KBM-7 (cell line): Measurements from ENCODE around the gene CD8A.

Experiments used
- DNase-seq: peaks from one replicate; pipeline ENCODE4 v3.0.0-alpha.2; 2015
- in situ Hi-C: fragments of 300-500 bp; cut with MboI; formaldehyde crosslinking; loops from 2 replicates; pipeline ENCODE4 v1.14.3; 2020; ENCODE audit warnings: low sequenced_read_pairs, low pct_unique_long_range_greater_than_20kb, mixed read lengths

The CD8A gene

DNA sequence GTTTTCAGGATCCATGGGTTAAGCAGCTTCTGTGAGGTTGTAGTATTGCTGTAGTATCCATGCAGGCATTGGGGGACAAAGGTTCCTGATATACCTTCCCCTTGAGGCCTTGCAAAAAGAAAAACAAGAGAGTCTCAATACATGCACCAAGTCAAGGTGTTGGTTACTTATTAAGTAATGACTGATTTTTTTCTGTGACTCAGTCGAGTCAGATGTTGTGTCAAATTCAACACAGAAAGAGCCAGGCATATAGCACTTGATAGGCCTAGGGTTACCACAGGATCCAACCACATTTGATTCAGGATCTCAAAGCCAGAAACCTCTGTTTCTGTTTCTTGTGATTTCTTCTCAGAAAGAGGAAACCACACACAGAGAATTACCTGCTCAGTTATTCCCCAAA is 24.9 kb upstream of the CD8A start:
- in situ Hi-C loops = no loop called here
- DNase-seq = no peak

DNA sequence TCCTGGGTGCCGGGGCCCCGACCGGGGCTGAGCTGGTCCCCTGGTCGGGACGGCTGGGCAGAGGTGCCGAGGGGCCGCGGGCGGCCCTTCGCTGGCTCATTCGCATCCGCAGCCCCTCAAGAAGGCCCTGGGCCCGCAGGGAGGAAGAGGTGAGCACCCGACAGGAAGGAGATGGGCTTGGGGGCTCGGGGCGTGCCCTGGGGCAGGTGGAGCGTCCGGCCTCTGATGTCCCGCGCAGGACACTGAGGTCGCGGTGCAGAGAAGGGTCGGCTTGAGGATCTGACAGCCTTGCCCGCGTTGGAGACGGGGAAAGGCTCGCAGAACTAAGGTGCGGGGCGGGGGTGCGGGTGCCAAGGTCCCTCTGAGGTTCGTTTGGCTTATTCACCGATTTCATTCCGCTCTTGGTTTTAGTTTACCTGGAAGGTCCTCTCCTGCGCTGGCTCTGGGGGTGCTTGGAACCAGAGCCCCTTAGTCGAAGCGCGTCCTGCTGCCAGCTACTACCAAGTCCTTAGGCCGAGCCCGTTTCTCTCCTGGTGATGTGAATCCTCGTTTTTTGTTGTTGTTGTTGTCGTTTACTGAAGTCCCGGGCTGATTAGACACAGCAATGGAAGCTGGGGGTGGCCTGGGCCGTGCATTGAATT is 18.9 kb upstream of the CD8A start:
- in situ Hi-C loops = no loop called here
- DNase-seq = no peak

DNA sequence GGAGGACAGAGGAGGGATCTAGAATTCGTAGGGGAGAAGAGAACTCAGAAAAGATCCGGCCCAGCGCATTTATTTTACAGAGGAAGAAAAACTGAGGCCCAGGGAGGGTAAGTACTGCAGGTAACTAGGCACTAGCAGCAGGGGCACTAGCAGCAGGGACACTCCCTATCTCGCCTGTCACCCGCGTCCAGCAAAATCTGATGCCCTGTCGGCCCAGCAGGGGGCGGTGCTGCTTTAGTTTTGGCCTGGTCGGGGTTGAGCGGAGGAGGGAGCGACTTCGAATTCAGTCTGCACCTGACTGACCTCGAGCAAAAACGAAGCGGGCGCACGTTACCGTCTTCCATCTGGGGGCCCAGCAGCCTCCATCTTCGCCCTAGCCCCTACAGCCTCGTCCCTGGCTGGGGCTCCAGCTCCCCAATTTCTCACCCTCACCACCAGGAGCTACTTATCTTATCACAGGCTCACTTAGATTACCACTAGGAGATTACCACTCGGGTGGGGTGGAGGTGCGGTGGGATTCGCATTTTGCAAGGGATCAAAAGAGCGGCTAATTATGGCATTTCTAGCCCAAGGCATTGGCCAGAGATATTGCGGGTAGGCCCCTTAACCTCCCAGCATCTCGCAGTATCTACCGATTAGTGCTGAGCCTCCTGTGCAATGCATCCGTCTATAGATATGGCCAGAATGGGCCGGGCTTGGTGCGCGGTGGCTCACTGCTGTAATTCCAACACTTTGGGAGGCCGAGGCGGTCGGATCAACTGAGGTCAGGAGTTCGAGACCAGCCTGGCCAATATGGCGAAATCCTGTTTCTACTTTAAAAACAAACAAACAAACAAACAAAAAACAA is 17.8 kb upstream of the CD8A start:
- in situ Hi-C loops = no loop called here
- peak; percentile 95 for DNase-seq

DNA sequence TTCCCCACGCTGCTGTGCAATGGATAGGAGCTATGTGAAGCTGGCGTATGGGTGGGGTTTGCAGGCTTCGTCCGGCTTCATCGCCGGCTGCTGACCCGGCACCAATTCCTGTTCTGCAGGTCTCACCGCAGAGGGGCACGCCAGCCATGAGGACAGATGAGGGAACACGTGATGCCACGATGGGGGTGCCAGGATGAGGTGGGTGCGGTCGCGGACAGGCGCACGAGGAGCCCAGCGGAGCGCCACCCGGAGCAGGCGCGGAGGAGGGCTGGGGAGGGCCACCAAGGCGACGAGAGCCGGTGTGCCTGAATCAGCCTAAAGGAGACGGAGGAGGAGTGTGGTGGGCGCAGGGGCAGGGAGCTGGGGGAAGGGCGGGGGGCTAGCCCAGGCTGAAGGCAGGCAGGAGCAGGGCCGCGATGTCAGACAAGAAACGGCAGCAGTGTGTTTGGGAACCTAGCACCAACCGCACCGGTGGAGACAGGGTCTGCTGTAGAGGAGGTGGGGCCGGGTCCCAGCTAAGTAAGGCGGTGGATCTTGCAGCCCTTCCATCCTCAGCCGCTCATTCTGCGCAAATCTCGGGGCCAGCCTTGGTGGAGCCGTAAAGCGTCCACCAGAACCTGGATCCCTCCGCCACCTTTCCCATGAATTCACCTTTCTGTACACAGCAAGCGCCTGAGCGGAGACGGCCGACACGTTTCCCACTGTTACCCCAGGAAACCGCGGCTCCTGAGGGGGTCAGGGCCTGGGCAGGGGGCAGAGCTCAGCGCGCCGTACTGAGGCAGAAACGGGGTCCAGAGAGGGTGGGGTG is 17.0 kb upstream of the CD8A start:
- DNase-seq = peak; percentile 47
- in situ Hi-C loops = no loop called here

DNA sequence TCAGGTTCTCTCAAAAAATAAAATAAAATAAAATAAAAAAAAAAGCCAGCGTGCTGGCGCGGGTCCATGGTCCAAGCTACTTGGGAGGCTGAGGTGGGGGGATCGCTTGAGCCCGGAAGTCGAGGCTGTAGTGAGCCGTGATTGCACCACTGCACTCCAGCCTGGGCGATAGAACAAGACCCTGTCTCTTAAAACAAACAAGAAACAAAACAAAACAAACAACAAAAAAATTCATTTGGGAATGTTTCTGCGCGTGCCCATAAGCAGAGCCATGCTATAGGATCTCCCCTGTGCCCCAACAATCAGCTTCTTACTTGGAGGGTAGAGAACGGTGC is 16.4 kb upstream of the CD8A start:
- in situ Hi-C loops = no loop called here
- DNase-seq = no peak

DNA sequence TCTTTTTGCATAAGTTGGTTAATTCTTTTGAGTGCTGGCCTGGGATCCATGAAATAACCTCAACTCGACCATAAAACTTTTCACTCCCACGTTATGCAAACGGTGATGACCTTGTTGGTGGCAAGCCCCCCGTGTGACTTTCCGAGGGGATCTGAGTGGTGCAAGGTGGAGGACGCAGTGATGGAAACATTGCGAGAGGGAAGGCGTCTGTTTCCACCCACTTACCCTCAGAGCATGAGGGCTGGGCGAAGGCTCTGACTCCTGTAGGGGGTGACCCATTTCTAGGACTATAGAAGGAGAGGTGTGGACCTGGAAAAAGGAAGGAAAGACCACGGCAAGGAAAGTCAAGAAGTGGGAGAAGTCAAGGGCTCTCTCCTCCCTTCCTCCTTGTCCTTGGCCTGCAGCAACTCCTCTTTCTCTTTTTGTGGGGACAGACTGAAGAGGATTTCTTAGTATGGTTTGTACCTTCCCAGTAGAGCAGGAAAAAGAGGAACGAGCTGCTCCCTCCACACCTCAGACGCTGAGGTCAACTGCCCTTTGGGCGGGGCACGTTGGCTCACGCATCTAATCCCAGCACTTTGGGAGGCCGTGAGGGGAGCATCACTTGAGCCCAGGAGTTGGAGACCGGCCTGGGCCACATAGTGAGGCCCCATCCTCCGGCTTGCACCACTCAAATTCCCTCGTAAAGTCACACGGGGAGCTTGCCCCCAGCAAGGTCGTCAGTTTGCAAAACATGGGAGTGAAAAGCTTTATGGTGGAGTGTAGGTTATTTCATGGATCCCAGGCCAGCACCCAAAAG is 15.5 kb upstream of the CD8A start:
- peak; percentile 19 for DNase-seq
- in situ Hi-C loops = no loop called here

DNA sequence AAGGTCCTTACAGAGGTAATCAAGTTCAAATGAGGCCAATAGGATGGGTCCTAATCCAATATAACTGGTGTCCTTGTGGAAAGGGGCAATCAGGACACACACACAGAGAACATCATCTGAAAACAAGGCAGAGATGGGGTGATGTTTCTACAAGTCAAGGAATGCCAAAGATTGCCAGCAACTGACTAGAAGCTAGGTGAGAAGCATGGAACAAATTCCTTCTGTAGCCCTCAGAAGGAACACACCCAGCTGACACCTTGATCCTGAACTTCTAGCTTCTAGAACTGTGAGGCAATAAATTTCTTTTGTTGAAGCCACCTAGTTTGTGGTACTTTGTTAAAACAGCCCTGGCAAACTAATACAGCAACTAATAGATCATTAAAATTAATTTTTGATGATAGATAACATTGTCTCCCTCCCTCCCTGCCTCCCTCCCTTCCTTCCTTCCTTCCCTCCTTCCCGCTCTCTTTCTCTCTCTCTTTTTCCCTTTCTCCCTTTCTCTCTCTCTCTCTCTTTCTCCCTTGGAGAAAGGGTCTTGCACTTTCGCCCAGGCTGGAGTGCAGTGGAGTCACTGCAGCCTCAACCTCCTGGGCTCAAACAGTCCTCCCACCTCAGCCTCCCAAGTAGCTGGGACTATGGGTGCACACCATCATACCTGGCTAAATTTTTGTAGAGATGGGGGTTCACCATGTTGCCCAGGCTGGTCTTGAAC is 10.3 kb upstream of the CD8A start:
- DNase-seq = no peak
- in situ Hi-C loops = no loop called here

DNA sequence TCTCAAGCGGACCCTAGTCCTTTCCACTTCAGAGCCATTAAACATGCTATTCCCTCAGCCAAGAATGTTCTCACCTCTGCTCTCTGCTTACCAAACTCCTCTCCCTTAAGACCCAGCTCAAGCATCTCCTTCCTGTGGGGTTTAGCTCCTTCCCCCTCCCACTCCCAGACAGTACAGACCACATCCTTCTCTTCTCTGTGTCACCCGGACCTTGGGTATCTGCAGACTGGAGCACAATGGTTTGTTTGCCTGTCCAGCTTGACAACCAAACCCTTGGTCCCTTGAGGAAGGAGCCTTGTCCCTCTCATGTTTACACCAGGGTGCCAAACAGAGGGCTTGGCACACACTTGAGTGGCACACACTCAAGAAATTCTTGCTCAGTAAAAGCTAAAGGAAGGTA is 4.1 kb upstream of the CD8A start:
- in situ Hi-C loops = no loop called here
- DNase-seq = no peak

DNA sequence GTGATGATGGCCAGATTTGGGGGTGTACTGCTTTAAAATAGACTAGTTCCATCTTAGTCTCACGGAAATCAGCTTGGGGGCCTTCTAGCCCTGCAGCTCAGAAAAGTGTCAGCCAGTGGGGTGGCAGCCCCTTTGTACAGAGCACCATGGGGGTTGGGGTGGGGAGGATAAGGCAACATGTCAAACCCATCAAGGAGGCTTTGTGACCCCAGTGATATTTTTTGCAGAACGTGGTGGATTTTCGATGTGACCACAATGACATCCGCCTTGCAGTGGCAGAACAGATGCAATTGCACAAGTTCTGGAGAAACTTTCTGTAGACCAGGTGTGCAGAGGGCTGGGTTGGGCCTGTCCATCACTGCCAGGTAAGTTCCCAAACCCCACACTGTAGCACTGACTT is 3.0 kb upstream of the CD8A start:
- in situ Hi-C loops = no loop called here

DNA sequence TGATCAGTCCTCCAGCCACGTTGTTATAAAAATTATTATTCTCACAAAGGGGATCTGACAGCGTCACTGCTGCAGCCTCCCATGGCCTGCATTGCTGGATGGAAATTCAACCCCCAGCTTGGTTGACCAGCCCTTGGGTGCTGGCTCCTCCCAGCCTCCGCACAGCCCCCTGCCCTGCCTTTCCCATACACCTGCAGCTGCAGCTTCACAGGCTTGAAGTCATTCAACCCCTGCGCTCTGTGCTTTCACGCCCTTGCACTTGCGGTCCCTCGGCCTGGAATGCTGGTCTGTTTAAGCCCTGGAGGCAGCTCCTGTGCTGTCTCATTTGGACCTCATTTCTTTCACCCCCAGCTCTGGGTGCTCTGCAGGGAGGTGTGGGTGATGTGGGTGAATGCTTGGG is 860 bp upstream of the CD8A start:
- in situ Hi-C loops = no loop called here
- no peak for DNase-seq

More for the DNA sequence above, 3.0 kb upstream of the CD8A start:
- DNase-seq = no peak

DNA sequence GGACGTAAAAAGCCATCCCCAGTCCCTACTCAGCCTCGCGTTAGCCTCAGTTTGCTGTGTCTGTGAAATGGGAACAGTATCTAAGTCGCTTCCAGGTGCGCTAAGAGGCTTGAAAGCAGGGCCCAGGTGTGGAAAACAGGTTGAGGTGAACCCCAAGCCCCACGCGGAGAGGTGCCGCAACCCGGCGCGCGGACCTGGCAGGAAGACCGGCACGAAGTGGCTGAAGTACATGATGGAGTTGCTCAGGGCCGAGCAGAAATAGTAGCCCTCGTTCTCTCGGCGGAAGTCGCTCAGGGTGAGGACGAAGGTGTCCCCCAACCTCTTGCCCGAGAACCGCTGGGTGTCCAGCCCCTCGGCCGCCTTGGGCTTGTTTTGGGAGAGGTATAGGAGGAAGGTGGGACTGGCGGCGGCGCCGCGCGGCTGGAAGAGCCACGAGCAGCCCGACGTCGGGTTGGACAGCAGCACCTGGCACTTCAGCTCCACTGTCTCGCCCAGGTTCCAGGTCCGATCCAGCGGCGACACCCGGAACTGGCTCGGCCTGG is 508 bp downstream of the CD8A start:
- in situ Hi-C loops = no loop called here
- no peak for DNase-seq

DNA sequence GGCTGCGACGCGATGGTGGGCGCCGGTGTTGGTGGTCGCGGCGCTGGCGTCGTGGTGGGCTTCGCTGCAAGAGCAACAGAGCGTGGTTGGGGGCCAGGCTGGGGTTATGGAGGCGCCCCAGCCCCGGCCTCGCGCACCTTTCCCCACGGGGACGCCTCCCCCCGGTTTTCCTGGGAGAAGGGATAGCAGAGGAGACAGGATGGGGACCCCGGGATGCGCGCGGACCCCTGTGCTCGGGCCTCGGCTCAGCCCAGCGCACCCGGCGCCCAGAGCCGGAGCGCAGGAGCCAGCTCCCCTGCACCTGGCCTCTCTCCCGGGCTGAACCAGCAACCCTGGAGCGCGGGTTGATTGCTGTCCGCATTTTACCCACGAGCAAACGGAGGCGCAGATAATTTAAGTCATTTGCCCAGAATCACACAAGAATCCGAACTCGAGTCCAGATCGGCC is 1.0 kb downstream of the CD8A start:
- in situ Hi-C loops = no loop called here
- DNase-seq = no peak

DNA sequence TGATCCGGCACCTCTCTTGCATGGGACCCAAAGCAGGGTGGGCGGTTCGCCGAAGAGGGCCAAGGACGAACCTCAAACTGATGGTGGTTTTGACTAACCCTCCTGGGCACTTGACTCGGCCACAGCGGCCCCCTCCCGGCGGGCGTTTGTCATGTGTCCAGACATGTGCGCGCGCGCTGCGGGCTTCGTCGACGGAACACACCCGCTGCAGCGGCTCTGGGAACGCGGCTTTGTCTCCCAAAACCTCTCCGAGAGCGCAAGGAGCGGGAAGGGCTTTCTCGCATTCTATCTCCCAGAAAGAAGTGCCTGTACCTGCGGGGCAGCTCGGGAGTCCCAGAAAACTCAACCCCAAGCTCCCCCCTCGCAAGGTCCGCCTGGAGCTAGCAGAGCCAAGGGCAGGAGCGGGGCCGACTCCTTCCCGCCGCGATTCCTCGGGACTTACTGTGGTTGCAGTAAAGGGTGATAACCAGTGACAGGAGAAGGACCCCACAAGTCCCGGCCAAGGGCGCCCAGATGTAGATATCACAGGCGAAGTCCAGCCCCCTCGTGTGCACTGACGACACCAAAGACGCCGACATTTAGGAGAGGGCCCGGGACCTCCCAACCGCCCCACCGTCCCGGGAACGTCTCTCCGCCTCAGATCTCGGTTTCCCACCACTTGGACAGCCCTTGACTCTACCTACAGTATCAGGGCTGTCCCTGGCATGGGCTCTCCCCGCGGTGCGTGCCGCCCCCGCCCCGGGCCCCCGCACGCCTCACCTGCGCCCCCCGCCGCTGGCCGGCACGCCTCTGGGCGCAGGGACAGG is 1.6 kb downstream of the CD8A start:
- no peak for DNase-seq
- in situ Hi-C loops = no loop called here

DNA sequence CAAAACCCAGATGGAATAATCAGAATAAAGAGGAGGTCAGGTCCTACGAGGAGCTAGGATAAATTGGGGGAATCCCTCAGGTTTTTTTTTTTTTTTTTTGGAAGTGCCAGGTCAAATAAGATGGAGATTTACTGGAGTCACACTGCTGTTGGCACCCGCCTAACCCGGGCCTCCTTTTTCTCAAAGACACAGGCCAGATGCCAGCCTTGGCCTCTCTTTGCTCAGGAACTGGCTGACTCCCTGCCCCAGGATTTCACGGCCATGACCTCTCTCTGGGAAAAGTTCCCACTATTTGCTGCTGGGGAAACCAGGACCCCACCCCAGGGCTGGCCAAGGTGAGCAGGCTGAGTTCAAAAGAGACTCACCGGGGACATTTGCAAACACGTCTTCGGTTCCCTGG is 2.5 kb downstream of the CD8A start:
- in situ Hi-C loops = no loop called here
- no peak for DNase-seq

DNA sequence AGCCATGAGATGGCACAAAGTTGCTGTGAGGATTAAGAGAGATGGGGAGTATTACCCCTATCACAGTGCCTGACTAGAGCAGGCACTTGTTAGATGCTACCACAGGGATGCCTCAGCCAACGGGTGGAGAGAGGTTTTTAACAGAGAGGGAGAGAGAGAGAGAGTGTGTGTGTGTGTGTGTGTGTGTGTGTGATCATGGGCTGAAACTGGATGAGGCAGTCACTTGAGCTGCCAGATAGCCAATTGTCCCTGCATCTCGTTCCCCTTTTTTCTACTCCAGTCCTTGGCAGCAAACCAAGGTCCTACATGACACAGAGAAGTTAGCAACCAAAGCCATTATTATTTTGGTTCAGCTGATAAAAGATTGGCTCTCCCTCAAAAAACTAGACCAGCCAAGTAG is 3.0 kb downstream of the CD8A start:
- peak; percentile 57 for DNase-seq
- in situ Hi-C loops = no loop called here

DNA sequence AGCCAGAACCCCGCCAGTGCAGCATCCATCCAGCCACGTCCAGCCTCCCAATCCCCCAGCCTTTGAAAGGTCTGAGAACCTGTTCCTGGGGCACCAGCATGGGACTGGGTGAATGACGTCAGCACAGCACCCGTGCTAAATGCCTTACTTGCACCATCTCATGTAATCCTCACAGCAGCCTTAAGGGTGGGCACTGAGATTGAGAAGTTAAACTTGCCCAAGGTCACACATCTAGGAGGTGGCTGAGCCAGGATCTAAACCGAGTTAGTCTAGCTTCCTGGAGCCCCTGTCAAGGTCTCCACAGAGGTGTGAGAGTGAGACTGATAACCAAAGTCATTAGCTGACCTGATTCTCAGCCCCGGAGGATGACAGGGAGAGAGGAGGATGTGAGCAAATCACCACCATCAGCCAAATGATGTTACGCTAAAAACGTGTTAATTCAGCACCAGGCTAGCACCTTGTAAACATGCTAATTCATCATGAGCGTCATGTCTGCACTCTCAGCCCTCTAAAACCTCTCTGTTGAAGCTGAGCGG is 4.6 kb downstream of the CD8A start:
- in situ Hi-C loops = no loop called here
- DNase-seq = no peak

DNA sequence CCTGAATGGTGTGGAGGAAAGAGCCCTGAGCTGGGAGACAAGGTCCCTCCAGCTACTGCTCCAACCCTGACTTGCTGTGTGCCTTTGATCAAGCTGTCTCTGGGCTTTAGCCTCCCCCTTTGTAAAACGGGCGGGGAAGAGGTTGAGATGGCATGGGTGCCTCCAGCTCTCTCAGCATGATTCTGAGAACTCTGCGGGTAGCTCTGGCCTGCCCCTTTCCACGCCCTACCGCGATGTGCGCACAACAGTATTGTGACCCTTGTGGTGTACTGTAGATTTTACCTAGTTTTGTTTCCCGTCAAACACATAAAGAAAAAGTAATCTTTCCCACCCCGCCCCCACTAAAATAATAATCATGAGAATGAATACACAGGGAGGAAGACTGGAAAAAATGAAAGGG is 5.3 kb downstream of the CD8A start:
- no peak for DNase-seq
- in situ Hi-C loops = no loop called here
